CD14-positive monocyte (primary cell): Measurements from ENCODE around the gene ZNF691. TPM values are rescaled to one million over a fixed set of nuclear protein-coding genes. Genes with fewer than 3 reads are reported as not detected.

ENCODE experiments used
- DNase-seq, 3 donors: peaks; one replicate each; pipeline ENCODE4 v3.0.0-alpha.2; 2011 to 2022
- H2AFZ ChIP-seq: 2 replicates; pipeline ENCODE4 v1.6.0; 2012; ENCODE audit warnings: mild to moderate bottlenecking, low read depth, low read length, inconsistent platforms; ENCODE audit not compliant: insufficient read depth, poor library complexity, severe bottlenecking
- H3K27ac ChIP-seq, 2 donors: 1 replicate in 1 of 2; 2 replicates in 1 of 2; pipeline ENCODE4 v1.5.1; 2012 to 2013; ENCODE audit warnings: low read length in 2 of 2, control low read depth in 1 of 2, inconsistent platforms in 1 of 2, low read depth in 1 of 2, mild to moderate bottlenecking in 1 of 2
- H3K27me3 ChIP-seq, 2 donors: one replicate each; pipeline versions ENCODE4 v1.6.0 to v1.6.1; 2011 to 2013; ENCODE audit warnings: low read length in 2 of 2; ENCODE audit not compliant: control insufficient read depth in 2 of 2, insufficient read depth in 2 of 2
- H3K36me3 ChIP-seq, 2 donors: replicated peaks in 1 of 2; 1 replicate in 1 of 2; 2 replicates in 1 of 2; pipeline versions ENCODE4 v1.5.1 to v1.6.1; 2012 to 2013; ENCODE audit warnings: low read length in 2 of 2, control low read depth in 1 of 2, inconsistent platforms in 1 of 2, mild to moderate bottlenecking in 1 of 2; ENCODE audit not compliant: insufficient read depth in 2 of 2, control insufficient read depth in 1 of 2
- H3K4me1 ChIP-seq, 2 donors: 1 replicate in 1 of 2; 2 replicates in 1 of 2; pipeline versions ENCODE4 v1.5.1 to v1.6.1; 2012 to 2013; ENCODE audit warnings: low read length in 2 of 2, control low read depth in 1 of 2, inconsistent platforms in 1 of 2, mild to moderate bottlenecking in 1 of 2, moderate library complexity in 1 of 2; ENCODE audit not compliant: insufficient read depth in 2 of 2, control insufficient read depth in 1 of 2
- H3K4me2 ChIP-seq: replicated peaks from 2 replicates; pipeline ENCODE3; 2012; ENCODE audit warnings: low read length, moderate library complexity, mild to moderate bottlenecking; ENCODE audit not compliant: poor library complexity, severe bottlenecking; ENCODE audit errors: extremely low read depth
- H3K4me3 ChIP-seq, 3 experiments: fragments of 200-600 bp in 1 of 3; sonication (generic) in 1 of 3; replicated peaks in 1 of 3; 1 replicate in 2 of 3; 2 replicates in 1 of 3; pipeline ENCODE4 v1.5.1; 2011 to 2013; ENCODE audit warnings: low read length in 3 of 3, mild to moderate bottlenecking in 3 of 3, control low read depth in 2 of 3, low read depth in 2 of 3, inconsistent platforms in 1 of 3, moderate library complexity in 1 of 3
- H3K79me2 ChIP-seq: 2 replicates; pipeline ENCODE4 v1.6.0; 2012; ENCODE audit warnings: mild to moderate bottlenecking, control low read depth, inconsistent platforms, low read length, moderate library complexity; ENCODE audit not compliant: insufficient read depth
- H3K9ac ChIP-seq: 2 replicates; pipeline ENCODE4 v1.6.0; 2017; ENCODE audit warnings: low read length, mild to moderate bottlenecking; ENCODE audit not compliant: insufficient read depth, poor library complexity, severe bottlenecking
- H3K9me3 ChIP-seq, 2 donors: replicated peaks in 1 of 2; 1 replicate in 1 of 2; 2 replicates in 1 of 2; pipeline versions ENCODE4 v1.5.1 to v1.6.1; 2012 to 2013; ENCODE audit warnings: low read length in 2 of 2, control low read depth in 1 of 2; ENCODE audit not compliant: control insufficient read depth in 1 of 2, insufficient read depth in 1 of 2
- H4K20me1 ChIP-seq: 2 replicates; pipeline ENCODE4 v1.6.0; 2012; ENCODE audit warnings: mild to moderate bottlenecking, low read length, control low read depth, moderate library complexity; ENCODE audit not compliant: insufficient read depth
- H3K27ac Mint-ChIP-seq, 7 donors: one replicate each; pipeline ENCODE4 v1.8.0; 2020; ENCODE audit warnings: mild to moderate bottlenecking in 7 of 7, mixed read lengths in 7 of 7, moderate library complexity in 6 of 7, inconsistent platforms in 2 of 7
- H3K27me3 Mint-ChIP-seq, 3 donors: one replicate each; pipeline ENCODE4 v1.8.0; 2021 to 2022; ENCODE audit warnings: low read depth in 3 of 3, mild to moderate bottlenecking in 3 of 3, mixed read lengths in 3 of 3, moderate library complexity in 3 of 3, inconsistent platforms in 1 of 3
- H3K36me3 Mint-ChIP-seq, 2 donors: one replicate each; pipeline ENCODE4 v1.8.0; 2020; ENCODE audit warnings: mixed read lengths in 2 of 2, inconsistent platforms in 1 of 2, mild to moderate bottlenecking in 1 of 2
- H3K4me1 Mint-ChIP-seq: one replicate; pipeline ENCODE4 v1.8.0; 2020; ENCODE audit warnings: mild to moderate bottlenecking, mixed read lengths
- H3K4me3 Mint-ChIP-seq, 2 donors: one replicate each; pipeline ENCODE4 v1.8.0; 2020; ENCODE audit warnings: mild to moderate bottlenecking in 2 of 2, mixed read lengths in 2 of 2, moderate library complexity in 1 of 2
- H3K9me3 Mint-ChIP-seq, 7 donors: one replicate each; pipeline ENCODE4 v1.8.0; 2020 to 2022; ENCODE audit warnings: mixed read lengths in 7 of 7, mild to moderate bottlenecking in 6 of 7, moderate library complexity in 6 of 7, inconsistent platforms in 2 of 7
- CTCF ChIP-seq: fragments of 200-600 bp; IDR thresholded peaks from one replicate; pipeline ENCODE4 v1.8.0; 2022; ENCODE audit warnings: antibody characterized with exemption, mild to moderate bottlenecking
- WGBS: methylation state at CpG from one replicate; pipeline ENCODE4 v1.1.5; 2013; ENCODE audit warnings: missing lambda C conversion rate; ENCODE audit not compliant: insufficient coverage; 5-methylcytosine and 5-hydroxymethylcytosine counted together
- intact Hi-C, 2 donors: fragments of 100-400 bp; cut with micrococcal nuclease; formaldehyde crosslinking; loops; one replicate each; pipeline versions ENCODE4 v1.15.0 to v1.15.1; 2023
- polyA plus RNA-seq, 3 donors: library from polyadenylated mRNA; depleted of rRNA in 1 of 3; unstranded in 2 of 3; stranded (reverse) in 1 of 3; fragments of 300-500 nt in 2 of 3; fragments of >200 nt in 1 of 3; fragmentation: Illumina TruSeq in 2 of 3; gene quantifications; 1 replicate in 2 of 3; 2 replicates in 1 of 3; pipeline ENCODE4 v1.2.3, GENCODE V29; 2012 to 2021

ZNF691 gene
- polyA plus RNA-seq, 3 donors: 1.3 to 6.7 (median 1.8) TPM

- WGBS: no CpG with 5 or more reads among the region's 1 CpG
- H3K9me3 Mint-ChIP-seq: peaks cover 0 to 3% (median 0%) of the 10 kb centered on the region in 7 donors
These were observed 1.2 kb upstream of the ZNF691 start for GRCh38 chr1:42845193-42845592.

GRCh38 chr1:42845866-42846256 lies 552 bp upstream of the ZNF691 start:
- peaks cover 38 to 41% of the 10 kb centered on the region in 2 donors for H3K36me3 Mint-ChIP-seq
- H2AFZ ChIP-seq: peak overlapping the region; percentile 87
- H3K4me1 ChIP-seq: peaks cover 14 to 20% of the 10 kb centered on the region in 2 donors
- peak overlapping the region; percentile 99 for H3K4me2 ChIP-seq
- intact Hi-C loops: loop anchor here (5.0 to 10.0 kb wide), 5 partner anchors 34 to 329 kb away; partner anchors contain the start of genes C1orf50 (in 2 of the 2), P3H1 (in 2 of the 2), CFAP57 (in 1 of the 2) and EBNA1BP2 (in 1 of the 2)
- peaks cover 0 to under 1% of the 10 kb centered on the region in 2 donors for H3K9me3 ChIP-seq
- H4K20me1 ChIP-seq: no peaks in the 10 kb centered on the region
- no peak overlapping the region for H3K9ac ChIP-seq
- DNase-seq: no peak
- peak overlapping the region; percentile 95 to 98 for H3K4me3 Mint-ChIP-seq
- H3K79me2 ChIP-seq: peaks cover 14% of the 10 kb centered on the region
- H3K27me3 Mint-ChIP-seq: peaks cover 0 to 3% (median 0%) of the 10 kb centered on the region in 3 donors
- no peak for TF ChIP-seq CTCF
- H3K27ac Mint-ChIP-seq: peak overlapping the region in 2 of 7 donors; percentile 50 to 80
- H3K4me3 ChIP-seq: peak overlapping the region; percentile 66 to 91 (median 77)
- peaks cover 16 to 43% of the 10 kb centered on the region in 2 donors for H3K36me3 ChIP-seq
- no CpG with 5 or more reads among the region's 10 CpGs for WGBS
- peaks cover 0 to 3% (median under 1%) of the 10 kb centered on the region in 7 donors for H3K9me3 Mint-ChIP-seq
- H3K27ac ChIP-seq: no peak overlapping the region
- no peaks in the 10 kb centered on the region for H3K27me3 ChIP-seq
- peaks cover 24% of the 10 kb centered on the region for H3K4me1 Mint-ChIP-seq

More at GRCh38 chr1:42845193-42845592, 1.2 kb upstream of the ZNF691 start:
- no peaks in the 10 kb centered on the region for H4K20me1 ChIP-seq
- no peak for DNase-seq
- peaks cover 24% of the 10 kb centered on the region for H3K4me1 Mint-ChIP-seq
- H3K27me3 Mint-ChIP-seq: peaks cover 0 to 3% (median 0%) of the 10 kb centered on the region in 3 donors
- no peak for TF ChIP-seq CTCF
- no peaks in the 10 kb centered on the region for H3K9me3 ChIP-seq
- H3K4me3 ChIP-seq: no peak overlapping the region
- no peak overlapping the region for H3K9ac ChIP-seq
- no peaks in the 10 kb centered on the region for H3K27me3 ChIP-seq
- peaks cover 14% of the 10 kb centered on the region for H3K79me2 ChIP-seq
- H3K4me1 ChIP-seq: peaks cover 14 to 20% of the 10 kb centered on the region in 2 donors
- H3K27ac Mint-ChIP-seq: no peak overlapping the region
- H2AFZ ChIP-seq: no peak overlapping the region
- intact Hi-C loops: loop anchor here (5.0 to 10.0 kb wide), 5 partner anchors 33 to 330 kb away; partner anchors contain the start of genes C1orf50 (in 2 of the 2), P3H1 (in 2 of the 2), CFAP57 (in 1 of the 2) and EBNA1BP2 (in 1 of the 2)
- H3K4me3 Mint-ChIP-seq: no peak overlapping the region
- H3K36me3 ChIP-seq: peaks cover 12 to 40% of the 10 kb centered on the region in 2 donors
- no peak overlapping the region for H3K4me2 ChIP-seq
- peaks cover 38 to 41% of the 10 kb centered on the region in 2 donors for H3K36me3 Mint-ChIP-seq
- no peak overlapping the region for H3K27ac ChIP-seq
